ENCODE results near the gene FBXO42.

DNA sequence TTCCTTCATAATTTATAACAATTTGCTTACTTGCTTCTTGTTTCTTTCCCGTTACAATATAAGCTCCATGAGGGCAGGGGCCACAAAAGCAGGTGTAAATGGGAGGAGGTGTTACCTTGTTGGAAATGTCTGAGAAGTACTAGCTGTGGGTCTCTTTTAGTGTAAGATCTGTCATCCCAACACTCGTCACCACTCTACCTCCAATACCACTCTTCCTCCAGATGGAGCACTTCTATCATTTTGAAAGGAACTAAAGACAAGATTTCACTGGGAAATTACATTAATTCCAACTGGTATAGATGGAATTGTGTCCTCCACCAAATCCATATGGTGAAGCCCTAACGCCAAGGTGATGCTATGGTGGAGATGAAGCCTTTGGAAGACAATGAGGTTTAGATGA is 62.3 kb downstream of the FBXO42 start:
- no peak for TF ChIP-seq EP300 (IDR thresholded peaks at IDR 0.05)
- TF ChIP-seq, protein P1, sequence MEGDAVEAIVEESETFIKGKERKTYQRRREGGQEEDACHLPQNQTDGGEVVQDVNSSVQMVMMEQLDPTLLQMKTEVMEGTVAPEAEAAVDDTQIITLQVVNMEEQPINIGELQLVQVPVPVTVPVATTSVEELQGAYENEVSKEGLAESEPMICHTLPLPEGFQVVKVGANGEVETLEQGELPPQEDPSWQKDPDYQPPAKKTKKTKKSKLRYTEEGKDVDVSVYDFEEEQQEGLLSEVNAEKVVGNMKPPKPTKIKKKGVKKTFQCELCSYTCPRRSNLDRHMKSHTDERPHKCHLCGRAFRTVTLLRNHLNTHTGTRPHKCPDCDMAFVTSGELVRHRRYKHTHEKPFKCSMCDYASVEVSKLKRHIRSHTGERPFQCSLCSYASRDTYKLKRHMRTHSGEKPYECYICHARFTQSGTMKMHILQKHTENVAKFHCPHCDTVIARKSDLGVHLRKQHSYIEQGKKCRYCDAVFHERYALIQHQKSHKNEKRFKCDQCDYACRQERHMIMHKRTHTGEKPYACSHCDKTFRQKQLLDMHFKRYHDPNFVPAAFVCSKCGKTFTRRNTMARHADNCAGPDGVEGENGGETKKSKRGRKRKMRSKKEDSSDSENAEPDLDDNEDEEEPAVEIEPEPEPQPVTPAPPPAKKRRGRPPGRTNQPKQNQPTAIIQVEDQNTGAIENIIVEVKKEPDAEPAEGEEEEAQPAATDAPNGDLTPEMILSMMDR (IDR thresholded peaks at IDR 0.05) = no peak

Measured in stomach (tissue), 4 donors.